ENCODE results near the gene HGFAC.

The HGFAC gene

DNA sequence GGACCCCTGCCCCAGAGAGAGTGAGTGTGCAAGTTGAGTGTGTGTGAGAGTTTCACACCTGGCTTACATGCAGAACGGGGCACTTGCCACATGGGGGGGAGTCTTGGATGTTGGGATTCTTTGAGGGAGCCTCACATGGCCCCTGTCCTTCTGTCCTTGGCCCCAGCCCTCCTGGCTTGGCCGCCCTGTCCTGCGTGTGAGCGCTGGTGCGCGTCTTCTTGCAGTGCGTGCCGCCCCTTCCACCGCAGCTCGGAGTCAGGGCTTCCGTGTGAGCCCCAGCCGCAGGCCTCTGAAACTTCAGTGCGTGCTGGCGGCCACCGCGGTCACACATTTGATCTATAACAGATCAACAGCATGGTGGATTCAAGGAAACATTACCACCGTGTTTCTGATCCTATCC is 30.1 kb upstream of the HGFAC start:
- DNase-seq, result no peak

DNA sequence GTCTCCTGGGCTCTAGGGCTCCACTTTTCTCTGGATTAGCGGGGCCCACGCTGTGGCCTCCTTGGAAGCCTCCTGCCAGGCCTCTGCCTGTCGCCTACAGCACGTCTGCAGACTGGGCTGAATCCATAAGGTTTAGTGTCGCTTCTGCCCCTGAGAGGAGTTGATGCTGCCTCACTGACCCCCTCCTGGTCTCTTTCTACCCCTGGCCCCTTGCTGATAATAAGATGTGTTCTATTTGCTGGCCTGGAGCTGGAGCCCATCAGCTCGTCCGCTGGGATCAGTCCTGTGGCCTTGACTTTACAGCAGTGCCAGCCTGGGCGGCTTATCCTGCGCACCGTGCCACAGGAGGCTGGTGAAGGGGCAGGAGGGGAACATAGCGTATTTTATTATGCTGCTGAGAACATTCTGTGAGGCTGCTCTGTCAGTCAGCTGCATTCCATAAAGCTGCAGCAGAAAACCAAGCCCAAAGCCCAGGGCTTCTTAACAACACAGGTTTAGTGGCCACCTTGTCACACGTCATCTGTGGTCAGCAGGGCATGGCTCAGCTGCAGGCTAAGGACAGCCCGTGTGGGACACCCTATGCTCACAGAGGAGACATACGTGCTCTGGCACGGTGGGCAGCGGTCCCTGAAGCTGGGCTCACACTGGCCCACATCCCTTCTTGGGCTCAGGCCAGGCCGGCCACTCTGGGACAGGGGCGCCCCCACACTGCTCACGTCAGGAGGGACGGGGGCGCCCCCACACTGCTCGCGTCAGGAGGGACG is 29.3 kb upstream of the HGFAC start:
- DNase-seq, result no peak

DNA sequence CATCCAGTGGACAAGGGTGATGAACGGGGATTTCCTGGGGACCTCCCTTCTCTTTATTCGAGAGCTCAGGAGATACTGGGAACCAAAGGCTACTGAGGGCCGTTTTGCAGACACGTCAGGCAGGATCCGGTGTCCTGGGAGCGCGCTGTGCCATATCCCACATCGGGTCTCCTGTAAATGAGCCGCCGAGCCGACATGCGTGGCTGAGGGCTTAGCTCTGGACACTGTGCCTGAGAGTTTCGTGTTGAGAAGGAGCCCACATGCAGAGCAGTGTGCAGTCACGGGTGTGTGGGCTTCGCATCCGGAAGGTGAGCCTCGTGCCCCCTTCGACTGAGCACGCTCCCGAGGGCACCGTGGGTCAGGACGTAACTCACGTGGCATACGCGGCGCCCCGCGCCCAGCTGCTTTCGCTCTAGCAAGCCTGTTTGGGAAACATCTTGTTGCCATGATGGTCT is 28.5 kb upstream of the HGFAC start:
- DNase-seq, result no peak

DNA sequence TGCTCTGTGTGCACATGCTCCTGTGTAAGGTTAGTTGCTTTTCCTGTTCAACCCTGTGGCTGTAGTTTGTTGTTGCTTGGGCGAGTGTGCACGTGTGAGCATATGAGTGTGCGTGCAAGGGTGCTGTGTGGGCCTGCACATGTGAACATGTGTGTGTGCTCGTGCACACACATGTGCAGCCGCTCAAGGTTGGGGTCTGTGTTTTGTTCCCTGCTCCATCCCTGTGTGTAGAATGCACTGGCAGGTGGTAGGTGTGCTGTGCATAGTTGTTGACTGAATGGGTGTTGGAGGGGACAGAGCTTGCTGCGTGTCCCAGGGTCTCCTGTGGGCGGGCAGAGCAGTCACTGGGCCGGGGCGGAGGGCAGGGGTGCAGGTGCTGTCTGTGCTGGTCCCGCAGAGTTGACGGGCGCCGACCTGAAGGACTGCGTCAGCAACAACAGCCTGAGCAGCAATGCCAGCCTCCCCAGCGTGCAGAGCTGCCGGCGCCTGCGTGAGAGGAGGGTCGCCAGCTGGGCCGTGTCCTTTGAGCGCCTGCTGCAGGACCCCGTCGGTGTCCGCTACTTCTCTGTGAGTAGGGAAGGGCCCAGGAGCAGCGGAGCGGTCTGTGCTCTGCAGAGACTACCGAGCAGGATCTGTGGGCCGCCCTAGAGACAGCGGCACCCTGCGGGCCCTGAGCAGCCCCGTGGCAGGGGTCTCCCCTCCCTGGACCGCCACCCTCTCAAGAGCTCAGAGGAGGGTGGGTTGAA is 27.9 kb upstream of the HGFAC start:
- no peak for DNase-seq

DNA sequence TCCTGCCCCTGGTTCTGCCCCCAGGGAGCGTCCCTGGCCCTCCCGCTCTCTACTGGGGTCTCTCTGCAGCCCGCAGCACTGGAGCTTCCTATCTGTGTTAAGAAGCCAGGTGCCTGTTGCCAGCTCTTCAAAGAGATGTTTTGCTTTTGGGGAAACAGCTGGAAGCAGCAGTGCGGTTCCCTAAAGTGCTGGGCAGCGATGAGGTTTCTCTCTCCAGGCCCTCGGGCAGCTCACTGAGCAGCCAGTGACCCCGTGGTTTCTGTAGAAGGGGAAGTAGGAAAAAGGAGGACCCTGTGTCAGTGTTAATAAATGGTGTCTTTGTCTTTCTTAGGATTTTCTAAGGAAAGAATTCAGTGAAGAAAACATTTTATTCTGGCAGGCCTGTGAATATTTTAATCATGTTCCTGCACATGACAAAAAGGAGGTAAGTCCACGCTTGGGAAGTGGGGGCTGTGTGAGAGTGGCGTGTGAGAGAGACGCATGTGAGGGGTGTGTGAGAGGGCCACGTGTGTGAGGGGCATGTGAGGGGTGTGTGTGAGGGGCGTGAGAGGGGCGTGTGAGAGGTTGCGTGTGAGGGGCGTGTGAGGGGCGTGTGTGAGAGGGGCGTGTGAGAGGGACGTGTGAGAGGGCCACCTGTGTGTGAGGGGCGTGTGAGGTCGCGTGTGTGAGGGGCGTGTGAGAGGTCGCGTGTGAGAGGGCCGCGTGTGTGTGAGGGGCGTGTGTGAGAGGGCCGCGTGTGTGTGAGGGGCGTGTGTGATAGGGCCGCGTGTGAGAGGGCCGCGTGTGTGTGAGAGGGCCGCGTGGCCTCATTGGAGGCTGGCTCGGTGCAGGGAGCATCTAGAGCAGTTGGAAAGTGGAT is 27.1 kb upstream of the HGFAC start:
- no peak for DNase-seq

DNA sequence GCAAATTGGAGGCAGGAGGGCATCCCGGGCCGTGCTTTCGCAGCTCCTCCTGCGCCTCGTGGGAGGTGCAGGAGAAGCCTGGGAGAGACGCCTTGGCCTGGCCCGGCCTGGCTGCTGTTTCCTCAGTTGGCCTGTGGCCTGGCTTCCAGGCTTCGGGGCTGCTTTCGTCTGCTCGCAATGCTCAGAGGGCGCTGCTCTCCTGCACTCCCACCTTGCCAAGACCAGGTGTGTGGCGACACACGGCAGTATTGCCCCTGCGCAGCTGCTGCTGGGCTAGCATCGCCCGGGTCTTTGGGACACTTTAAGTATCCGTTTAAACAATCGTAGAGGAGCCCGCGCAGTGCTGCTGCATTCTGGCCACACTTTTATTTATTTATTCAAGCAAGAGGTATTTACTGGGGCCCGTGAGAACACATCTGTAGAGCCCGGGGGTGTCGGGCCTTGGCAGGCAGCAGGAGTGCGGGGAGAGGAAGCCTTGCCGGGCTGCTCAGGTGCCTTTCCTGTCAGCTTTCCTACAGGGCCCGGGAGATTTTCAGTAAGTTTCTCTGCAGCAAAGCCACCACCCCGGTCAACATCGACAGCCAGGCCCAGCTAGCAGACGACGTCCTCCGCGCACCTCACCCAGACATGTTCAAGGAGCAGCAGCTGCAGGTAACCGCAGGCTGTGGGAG is 26.2 kb upstream of the HGFAC start:
- DNase-seq, result no peak

DNA sequence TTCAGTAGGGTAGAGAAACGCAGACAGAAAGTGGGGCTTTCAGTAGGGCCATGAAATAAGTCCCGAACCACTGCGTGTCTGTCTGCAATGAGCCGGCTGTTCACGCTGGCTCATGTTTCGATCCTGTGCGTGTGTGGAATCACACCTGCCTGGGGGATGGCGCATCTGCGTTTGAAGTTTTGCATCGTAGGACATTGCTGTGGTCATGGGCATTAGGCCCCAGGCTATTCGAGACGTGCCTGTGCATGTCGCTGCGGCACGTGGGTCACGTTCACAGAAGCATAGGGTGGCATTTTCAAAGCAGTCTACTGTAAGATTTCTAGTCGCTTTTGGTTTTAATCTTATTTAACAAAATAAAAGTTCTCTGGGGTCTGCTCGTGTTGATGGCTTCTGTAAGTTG is 25.5 kb upstream of the HGFAC start:
- no peak for DNase-seq

DNA sequence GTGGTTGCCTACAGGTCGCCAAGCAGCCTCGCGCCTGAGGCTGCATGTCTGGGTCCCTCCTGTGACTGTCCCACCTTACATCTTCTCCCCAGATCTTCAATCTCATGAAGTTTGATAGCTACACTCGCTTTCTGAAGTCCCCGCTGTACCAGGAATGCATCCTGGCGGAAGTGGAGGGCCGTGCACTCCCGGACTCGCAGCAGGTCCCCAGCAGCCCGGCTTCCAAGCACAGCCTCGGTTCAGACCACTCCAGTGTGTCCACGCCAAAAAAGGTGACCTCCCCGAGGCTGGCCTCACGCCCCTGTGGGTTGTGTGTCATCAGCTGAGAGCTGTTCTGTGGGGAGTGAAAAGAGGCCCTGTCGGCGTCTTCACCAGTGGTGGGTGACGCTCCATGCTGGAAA is 24.9 kb upstream of the HGFAC start:
- no peak for DNase-seq

DNA sequence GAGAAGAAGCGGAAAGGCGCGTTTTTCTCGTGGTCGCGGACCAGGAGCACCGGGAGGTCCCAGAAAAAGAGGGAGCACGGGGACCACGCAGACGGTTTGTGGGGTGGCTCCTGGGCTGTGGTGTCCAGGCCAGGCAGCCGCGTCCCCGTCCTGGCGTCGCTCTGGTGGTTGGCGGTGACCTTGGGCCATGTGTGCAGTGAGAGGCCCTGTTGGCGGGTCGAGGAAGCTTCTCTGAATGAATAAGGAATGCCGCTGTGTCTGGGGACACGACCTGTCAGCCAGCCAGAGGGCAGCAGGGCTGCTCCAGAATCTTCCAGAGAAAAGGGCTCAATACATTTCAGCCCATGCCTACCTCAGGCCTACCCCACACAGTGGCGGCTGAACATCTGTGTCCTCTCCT is 24.3 kb upstream of the HGFAC start:
- DNase-seq, result no peak

DNA sequence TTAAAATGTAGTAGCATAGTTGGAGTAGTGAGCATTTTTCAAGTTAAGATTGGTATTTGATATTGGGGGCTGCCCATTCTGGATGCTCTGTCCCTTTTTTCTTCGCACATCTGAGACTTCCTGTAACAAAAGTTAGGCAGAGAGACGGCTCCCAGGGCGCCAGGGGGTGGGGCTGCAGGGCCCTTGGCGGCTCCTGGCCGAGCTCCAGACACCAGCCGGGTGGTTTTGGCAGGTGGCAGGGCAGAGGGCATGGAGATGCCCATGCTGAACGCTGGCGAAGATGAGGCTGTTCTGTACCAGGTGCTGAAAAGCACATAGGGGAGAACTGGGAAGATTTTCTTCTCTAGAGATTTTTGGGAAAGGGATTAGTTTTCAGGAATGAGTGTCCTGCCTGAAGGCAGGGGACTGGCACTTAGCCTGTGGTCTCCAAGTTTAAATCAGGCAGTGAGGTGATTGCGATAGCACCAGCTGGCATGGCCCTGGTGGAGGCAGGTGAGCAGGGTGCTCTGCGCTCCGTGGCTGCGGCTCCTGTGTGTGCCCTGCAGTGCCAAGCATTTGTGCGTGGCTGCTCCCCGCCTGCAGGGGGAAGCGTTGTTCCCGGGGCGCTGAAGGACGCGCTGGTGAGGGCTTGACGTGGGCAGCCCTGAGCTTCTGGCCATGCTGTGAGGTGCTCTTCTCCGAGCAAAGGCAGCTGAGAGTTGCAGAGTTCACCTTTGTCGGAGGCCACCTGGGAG is 23.6 kb upstream of the HGFAC start:
- no peak for DNase-seq

DNA sequence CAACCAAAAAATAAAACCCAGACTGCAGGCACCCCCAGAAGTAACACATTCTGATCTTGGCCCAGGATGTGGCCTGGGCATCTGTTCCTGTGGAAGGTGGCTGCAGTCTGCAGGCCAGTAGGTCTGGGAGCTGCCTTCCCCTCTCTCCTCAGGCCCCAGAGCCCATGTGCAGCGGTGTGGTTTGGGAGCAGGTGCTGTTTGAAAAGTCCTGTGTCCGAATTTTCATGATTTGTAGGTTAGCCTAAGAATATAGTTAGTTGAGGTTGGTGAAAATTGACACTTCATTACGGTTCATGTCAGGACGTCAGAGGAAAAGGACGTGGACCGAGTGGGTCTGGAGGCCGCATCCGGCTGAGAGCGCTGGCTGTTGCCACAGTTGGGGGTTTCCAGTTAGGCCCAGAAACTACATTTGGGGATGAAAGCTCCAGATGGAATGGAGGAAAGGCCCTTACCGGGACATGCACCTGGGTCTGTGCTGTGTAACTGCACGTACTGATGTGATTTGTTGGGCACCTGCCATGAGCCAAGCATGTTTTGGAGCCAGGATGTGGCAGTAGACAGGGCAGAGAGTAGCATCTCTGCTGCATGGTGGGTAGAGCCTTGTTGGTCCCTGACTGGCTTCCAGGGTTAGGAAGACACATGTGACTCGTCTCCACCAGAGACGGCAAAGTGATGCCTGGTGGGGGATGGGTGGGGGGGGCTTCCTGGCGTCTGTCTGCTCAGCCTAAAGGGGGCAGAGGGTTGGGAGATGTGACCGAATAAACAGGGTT is 21.7 kb upstream of the HGFAC start:
- DNase-seq, result no peak

DNA sequence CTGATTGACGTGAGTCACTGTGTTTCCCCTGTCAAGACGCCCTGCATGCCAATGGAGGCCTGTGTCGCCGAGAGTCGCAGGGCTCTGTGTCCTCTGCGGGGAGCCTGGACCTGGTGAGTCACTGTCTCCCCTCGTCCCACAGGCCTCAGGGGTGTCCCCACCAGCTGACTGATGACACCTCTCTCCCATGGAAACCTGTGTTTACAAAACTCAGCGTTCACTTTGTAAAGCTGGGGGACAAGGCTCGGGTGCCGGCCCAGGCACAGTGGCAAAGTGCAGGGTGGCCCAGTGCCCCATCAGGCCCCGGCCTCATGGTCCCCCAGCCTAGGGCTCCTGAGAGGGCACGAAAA is 21.2 kb upstream of the HGFAC start:
- DNase-seq, result no peak

DNA sequence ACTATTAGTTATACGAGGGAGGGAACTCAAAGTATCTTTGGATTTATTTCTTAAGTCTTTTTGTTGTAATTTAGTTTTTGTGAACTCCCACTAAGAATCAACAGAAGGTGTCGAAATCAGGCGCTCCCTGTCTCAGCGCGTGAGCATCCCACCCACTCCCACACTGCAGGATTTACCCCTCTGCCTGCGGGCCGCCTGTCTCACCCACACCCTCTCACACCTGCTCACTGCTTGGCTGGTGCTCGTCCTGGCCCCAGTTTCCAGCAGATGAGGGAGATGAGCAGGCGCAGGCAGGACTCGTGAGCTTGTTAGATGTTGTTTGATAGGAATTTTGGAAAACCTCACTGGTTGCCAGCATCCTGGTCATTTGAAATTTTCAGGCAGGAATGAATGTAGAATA is 20.8 kb upstream of the HGFAC start:
- no peak for DNase-seq

DNA sequence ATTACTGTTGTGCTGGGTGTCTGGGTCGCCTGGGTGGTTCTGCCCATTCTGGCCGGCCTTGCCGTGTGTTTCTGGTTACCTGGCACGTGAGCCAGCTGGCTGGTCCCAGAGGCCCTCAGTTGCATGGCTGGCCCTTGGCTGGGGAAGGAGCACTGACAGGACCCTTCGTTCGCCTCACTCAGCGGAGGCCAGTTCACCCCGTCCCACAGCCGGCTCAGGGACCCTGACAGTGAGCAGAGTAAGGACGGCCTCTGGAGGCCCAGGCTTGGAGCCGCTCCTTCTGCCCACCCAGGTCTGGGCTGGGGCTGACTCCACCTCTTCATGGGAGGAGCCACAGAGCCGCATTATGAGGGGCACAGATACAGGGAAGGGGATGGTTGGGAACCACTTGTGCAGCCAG is 20.3 kb upstream of the HGFAC start:
- DNase-seq, result no peak

DNA sequence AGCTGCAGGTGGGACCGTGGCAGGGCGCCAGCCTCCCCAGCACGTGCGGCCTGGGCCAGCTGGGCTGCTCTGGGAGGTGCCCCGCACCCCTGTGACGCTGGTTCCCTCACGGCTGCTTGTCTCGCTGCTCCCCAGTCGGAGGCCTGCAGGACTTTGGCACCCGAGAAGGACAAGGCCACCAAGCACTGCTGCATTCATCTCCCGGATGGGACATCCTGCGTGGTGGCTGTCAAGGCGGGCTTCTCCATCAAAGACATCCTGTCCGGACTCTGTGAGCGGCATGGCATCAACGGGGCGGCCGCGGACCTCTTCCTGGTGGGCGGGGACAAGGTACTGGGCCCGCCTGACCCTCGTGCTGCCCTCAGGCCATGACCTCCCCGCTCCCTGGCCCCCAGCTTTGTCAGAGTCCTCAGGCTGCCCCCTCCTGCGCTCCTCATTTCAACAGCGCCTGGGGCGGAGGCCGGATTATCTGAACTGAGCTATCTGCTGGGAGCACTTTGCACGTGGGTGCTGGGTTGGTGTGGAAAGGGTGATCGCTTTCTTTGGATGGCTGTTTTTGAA is 19.4 kb upstream of the HGFAC start:
- DNase-seq, result no peak

DNA sequence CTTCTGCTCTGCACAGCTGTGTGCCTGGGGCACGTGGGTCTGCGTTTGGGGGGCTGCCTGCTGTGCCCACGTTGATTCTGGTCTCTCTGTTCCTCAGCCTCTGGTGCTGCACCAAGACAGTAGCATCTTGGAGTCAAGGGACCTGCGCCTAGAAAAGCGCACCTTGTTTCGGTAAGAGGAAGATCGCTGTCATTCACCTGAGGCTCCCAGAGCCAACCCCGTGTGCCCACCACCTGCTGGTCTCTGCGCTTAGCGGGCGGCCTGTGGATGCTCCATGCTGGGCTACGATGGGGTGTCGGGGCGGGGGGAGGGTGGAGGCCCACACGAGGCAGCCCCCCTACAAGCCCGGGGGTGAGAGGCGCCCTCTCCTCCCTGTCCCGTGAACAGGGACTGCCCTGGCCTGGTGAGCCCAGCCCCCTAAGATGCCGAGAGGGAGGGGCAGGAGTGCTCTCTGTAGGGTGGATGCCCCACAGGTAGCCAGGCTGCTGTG is 18.9 kb upstream of the HGFAC start:
- no peak for DNase-seq

DNA sequence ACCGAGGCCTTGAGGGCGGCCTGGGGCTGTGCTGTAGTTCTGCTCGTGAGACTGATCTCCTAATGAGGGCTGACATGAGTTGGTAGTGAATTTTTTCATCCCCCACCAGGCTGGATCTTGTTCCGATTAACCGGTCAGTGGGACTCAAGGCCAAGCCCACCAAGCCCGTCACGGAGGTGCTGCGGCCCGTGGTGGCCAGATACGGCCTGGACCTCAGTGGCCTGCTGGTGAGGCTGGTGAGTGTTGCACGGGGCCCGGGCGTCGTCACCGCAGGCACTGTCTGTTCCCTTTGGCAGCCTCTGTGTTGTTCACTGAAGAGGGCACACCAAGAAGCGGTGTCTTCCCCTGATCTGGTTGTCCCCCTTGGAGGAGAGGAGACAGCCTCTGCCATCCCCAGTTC is 18.4 kb upstream of the HGFAC start:
- no peak for DNase-seq

DNA sequence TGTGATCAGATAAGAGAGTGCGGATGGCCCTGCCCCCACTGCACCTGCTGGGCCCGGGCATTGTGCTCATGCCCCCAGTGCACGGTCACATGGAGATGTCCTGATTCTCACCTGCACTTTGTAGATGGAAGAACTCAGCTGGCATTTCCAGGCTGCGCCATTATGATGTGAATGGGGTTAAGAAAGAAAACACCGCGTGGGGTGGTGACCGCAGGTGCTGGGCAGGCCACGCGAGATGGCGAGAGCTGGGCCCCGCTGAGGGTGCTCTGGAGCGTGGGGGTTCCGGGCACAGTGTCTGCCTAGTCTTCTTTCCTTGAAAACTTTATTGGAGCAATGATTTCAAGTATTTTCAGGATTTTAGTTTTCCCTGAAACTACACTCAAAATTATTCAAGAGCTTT is 17.8 kb upstream of the HGFAC start:
- DNase-seq, result no peak

DNA sequence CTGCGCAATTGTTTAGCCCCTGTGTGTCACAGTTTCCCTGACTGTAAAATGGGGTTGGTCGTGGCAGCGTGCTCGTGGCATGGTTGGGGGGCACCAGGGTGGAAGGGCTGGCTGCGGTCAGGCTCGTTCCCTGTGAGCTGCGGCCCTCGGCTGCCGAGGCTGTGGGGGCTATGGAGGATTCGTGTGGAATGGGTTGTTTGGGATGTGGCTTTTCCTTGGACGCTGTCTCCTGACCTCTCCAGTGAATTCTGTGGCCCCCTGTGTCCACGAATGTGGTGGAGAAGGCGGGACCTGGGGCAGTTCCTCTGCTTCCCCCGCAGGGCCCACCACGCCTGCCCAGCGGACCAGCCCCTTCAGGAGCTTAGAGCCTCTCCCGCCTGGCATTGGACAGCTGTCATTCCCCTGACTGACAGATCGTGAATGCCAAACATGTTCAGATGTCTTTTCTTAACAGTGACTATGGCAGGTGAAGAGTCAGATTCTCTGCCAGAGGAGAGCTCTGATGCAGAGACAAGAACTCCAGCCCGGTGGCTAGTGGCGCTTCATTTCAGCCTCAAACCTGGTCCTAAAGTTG is 17.2 kb upstream of the HGFAC start:
- no peak for DNase-seq

DNA sequence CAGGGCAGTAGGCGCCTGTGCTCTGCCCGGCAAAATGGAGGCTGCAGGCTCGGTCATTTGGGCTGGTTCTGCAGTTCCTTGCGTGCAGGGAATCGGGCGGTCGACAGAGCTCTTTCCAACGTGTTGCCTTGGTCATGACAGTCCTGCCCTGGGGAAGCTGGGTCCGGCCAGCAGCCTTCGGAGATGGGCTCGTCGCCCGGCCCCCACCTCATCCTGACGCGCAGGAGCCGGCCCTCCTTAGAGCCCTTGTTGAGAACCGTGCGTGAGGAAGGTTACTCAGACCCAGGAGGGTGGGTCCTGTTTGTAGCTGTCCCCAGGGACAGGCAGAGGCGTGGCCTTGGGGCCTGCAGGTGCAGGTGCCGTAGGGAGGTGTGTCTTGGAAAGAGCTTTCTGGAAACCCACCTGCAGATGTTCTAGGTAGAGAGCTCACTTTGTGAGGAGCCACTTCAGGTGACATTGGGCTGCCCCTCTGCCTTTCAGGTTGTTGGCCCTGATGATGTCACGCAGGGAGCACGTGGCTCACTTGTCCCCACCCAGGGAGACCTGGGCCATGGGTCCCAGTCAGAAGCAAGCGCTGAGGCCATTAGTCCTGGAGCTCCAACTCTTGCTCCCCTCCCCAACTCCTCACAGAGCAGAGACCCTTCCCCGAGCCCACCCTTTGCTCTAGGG is 15.2 kb upstream of the HGFAC start:
- DNase-seq, result no peak
